CD4-positive, alpha-beta T cell (primary cell): ENCODE data around the gene SOX15. TPM values are rescaled to one million over a fixed set of nuclear protein-coding genes. Genes with fewer than 3 reads are reported as not detected.

ENCODE experiments used
- ATAC-seq: fragments of 200-7000 bp; cut with Tn5 transposase; one replicate; pipeline ENCODE4 v1.10.0; 2022; ENCODE audit warnings: mild to moderate bottlenecking; ENCODE audit not compliant: poor library complexity
- CTCF ChIA-PET: fragments of 350-600 bp; sonication (Branson Sonifier 250); formaldehyde crosslinking; loops from one replicate; lab custom pipeline; 2021; ENCODE audit warnings: antibody characterized with exemption, inconsistent platforms; lab: Charles Lee
- POLR2A ChIA-PET: fragments of 350-600 bp; sonication (Branson Sonifier 250); formaldehyde crosslinking; loops from one replicate; lab custom pipeline; 2021; ENCODE audit warnings: antibody characterized with exemption, inconsistent platforms; lab: Charles Lee
- DNase-seq, 14 experiments: peaks; one replicate each; pipeline ENCODE4 v3.0.0-alpha.2; 2013 to 2020; ENCODE audit warnings: mixed read lengths in 2 of 14
- H3K27ac ChIP-seq, 2 donors: one replicate each; pipeline versions ENCODE4 v1.5.1 to v1.7.0; 2013; ENCODE audit warnings: low read length in 2 of 2, low read depth in 1 of 2, mild to moderate bottlenecking in 1 of 2
- H3K27me3 ChIP-seq, 2 experiments: 1 replicate in 1 of 2; 2 replicates in 1 of 2; pipeline versions ENCODE4 v1.6.1 to v1.7.0; 2013; ENCODE audit warnings: low read length in 2 of 2, control low read depth in 1 of 2, mild to moderate bottlenecking in 1 of 2, moderate library complexity in 1 of 2; ENCODE audit not compliant: insufficient read depth in 2 of 2, control insufficient read depth in 1 of 2
- H3K36me3 ChIP-seq: one replicate; pipeline ENCODE4 v1.6.1; 2013; ENCODE audit warnings: low read length, control low read depth; ENCODE audit not compliant: insufficient read depth
- H3K4me1 ChIP-seq: one replicate; pipeline ENCODE4 v1.6.1; 2013; ENCODE audit warnings: low read length, control low read depth; ENCODE audit not compliant: insufficient read depth
- H3K4me3 ChIP-seq: one replicate; pipeline ENCODE4 v1.5.1; 2013; ENCODE audit warnings: mild to moderate bottlenecking, low read length, moderate library complexity
- H3K9me3 ChIP-seq, 2 experiments: 1 replicate in 1 of 2; 2 replicates in 1 of 2; pipeline versions ENCODE4 v1.6.1 to v1.7.0; 2013; ENCODE audit warnings: low read length in 2 of 2, mild to moderate bottlenecking in 2 of 2, control low read depth in 1 of 2, moderate library complexity in 1 of 2; ENCODE audit not compliant: control insufficient read depth in 1 of 2, insufficient read depth in 1 of 2
- H3K27ac Mint-ChIP-seq: one replicate; pipeline ENCODE4 v1.8.0; 2020; ENCODE audit warnings: mixed read lengths
- H3K27me3 Mint-ChIP-seq: one replicate; pipeline ENCODE4 v1.8.0; 2021; ENCODE audit warnings: mixed read lengths
- H3K36me3 Mint-ChIP-seq: one replicate; pipeline ENCODE4 v1.8.0; 2021; ENCODE audit warnings: low read depth, mixed read lengths
- H3K4me1 Mint-ChIP-seq: one replicate; pipeline ENCODE4 v1.8.0; 2021; ENCODE audit warnings: low read depth, mixed read lengths
- H3K4me3 Mint-ChIP-seq: one replicate; pipeline ENCODE4 v1.8.0; 2020; ENCODE audit warnings: mild to moderate bottlenecking, mixed read lengths
- H3K9me3 Mint-ChIP-seq: one replicate; pipeline ENCODE4 v1.8.0; 2020; ENCODE audit warnings: mixed read lengths
- CTCF ChIP-seq: fragments of 200-600 bp; IDR thresholded peaks from one replicate; pipeline ENCODE4 v1.8.0; 2022; ENCODE audit warnings: antibody characterized with exemption, mild to moderate bottlenecking
- intact Hi-C, 2 experiments: fragments of 100-400 bp; cut with DNase I in 1 of 2; cut with micrococcal nuclease in 1 of 2; formaldehyde crosslinking; loops; one replicate each; pipeline versions ENCODE4 v1.15.1 to v1.9.0; 2023 to 2025; cut with DNase I, micrococcal nuclease
- total RNA-seq, 174 experiments: library from RNA in 2 of 174; stranded (reverse) in 2 of 174; gene quantifications; one replicate each; pipeline ENCODE4 v1.2.3 and lab custom pipeline; 2021 to 2026

Gene SOX15
- total RNA-seq, 2 experiments from 2014 or later = 0.30 TPM; not detected in 1

- CTCF ChIA-PET = no interaction called here
- POLR2A ChIA-PET = interaction anchor here (2.6 kb wide), 1 partner anchor 8 kb away, joined by 6 read pairs; the partner anchor contains the start of gene TNFSF12
- intact Hi-C loops = no loop called here
- H3K4me1 ChIP-seq = peaks cover 85% of the 10 kb centered on the region
- H3K27ac ChIP-seq = no peak overlapping the region
- no peaks in the 10 kb centered on the region for H3K27me3 Mint-ChIP-seq
- TF ChIP-seq CTCF = no peak
- H3K27ac Mint-ChIP-seq = peak overlapping the region; percentile 67
- H3K9me3 Mint-ChIP-seq = no peaks in the 10 kb centered on the region
- H3K36me3 Mint-ChIP-seq = peaks cover 20% of the 10 kb centered on the region
- peak overlapping the region; percentile 38 for H3K4me3 Mint-ChIP-seq
- H3K4me3 ChIP-seq = no peak overlapping the region
- no peaks in the 10 kb centered on the region for H3K9me3 ChIP-seq
- DNase-seq (no peak), ATAC-seq (no peak)
- peaks cover 64% of the 10 kb centered on the region for H3K4me1 Mint-ChIP-seq
- H3K27me3 ChIP-seq = no peaks in the 10 kb centered on the region
- peaks cover 14% of the 10 kb centered on the region for H3K36me3 ChIP-seq
Measured at GRCh38 chr17:7556627-7557026, 33.3 kb downstream of the SOX15 start.

- peaks cover 11% of the 10 kb centered on the region for H3K36me3 Mint-ChIP-seq
- H3K4me1 Mint-ChIP-seq = peaks cover 64% of the 10 kb centered on the region
- ChIA-PET CTCF (interaction anchor here (1.2 kb wide), 1 partner anchor 32 kb away, joined by 3 read pairs; no protein-coding TSS in a partner anchor), POLR2A (interaction anchor here (0.6 kb wide), 1 partner anchor 60 kb away, joined by 3 read pairs; no protein-coding TSS in a partner anchor)
- H3K9me3 Mint-ChIP-seq = no peaks in the 10 kb centered on the region
- no peak for TF ChIP-seq CTCF
- no peaks in the 10 kb centered on the region for H3K9me3 ChIP-seq
- peak overlapping the region; percentile 60 for H3K27ac Mint-ChIP-seq
- peak overlapping the region; percentile 67 for H3K4me3 Mint-ChIP-seq
- H3K27ac ChIP-seq = no peak overlapping the region
- DNase-seq (no peak), ATAC-seq (no peak)
- intact Hi-C loops = no loop called here
- no peak overlapping the region for H3K4me3 ChIP-seq
- peaks cover 21% of the 10 kb centered on the region for H3K36me3 ChIP-seq
- no peaks in the 10 kb centered on the region for H3K27me3 Mint-ChIP-seq
- H3K27me3 ChIP-seq = no peaks in the 10 kb centered on the region
- H3K4me1 ChIP-seq = peaks cover 86% of the 10 kb centered on the region
Measured at GRCh38 chr17:7555320-7555948, 34.5 kb downstream of the SOX15 start.

GRCh38 chr17:7553356-7553755 lies 36.5 kb downstream of the SOX15 start:
- Histone ChIP-seq H3K27me3 (no peaks in the 10 kb centered on the region), H3K9me3 (no peaks in the 10 kb centered on the region), H3K4me3 (peak overlapping the region; percentile 5), H3K36me3 (peaks cover 15% of the 10 kb centered on the region), H3K27ac (peak overlapping the region; percentile 42 to 67), H3K4me1 (peaks cover 82% of the 10 kb centered on the region)
- ATAC-seq (no peak), DNase-seq (no peak)
- no peak for TF ChIP-seq CTCF
- ChIA-PET CTCF (interaction anchor here (0.7 to 2.8 kb wide), 3 partner anchors 8 to 117 kb away, joined by 4 to 15 read pairs (median 9); partner anchors contain the start of gene SENP3), POLR2A (interaction anchor here (1.0 to 1.2 kb wide), 2 partner anchors 69 to 116 kb away, joined by 4 to 7 read pairs; partner anchors contain the start of gene POLR2A)
- Mint-ChIP-seq H3K4me3 (peak overlapping the region; percentile 46), H3K4me1 (peaks cover 68% of the 10 kb centered on the region), H3K27ac (peak overlapping the region; percentile 77), H3K27me3 (no peaks in the 10 kb centered on the region), H3K36me3 (peaks cover 16% of the 10 kb centered on the region), H3K9me3 (no peaks in the 10 kb centered on the region)
- intact Hi-C loops = no loop called here
